HCT116 (cell line): ENCODE results near the gene ST14. TPM values are rescaled to one million over a fixed set of nuclear protein-coding genes. Genes with fewer than 3 reads are reported as not detected.

Experiments used
- ATAC-seq: fragments of 200-7000 bp; cut with Tn5 transposase; 2 replicates; pipeline ENCODE4 v1.9.1; 2020; ENCODE audit warnings: mild to moderate bottlenecking, moderate library complexity
- BruUV-seq: library from RNA; stranded (reverse); fragments of 400-500 nt; replicated peaks from 2 replicates; lab custom pipeline; 2021; lab: Mats Ljungman, UMichigan
- CTCF ChIA-PET: fragments of 300-600 bp; sonication (Branson Sonifier 250); formaldehyde crosslinking; loops from one replicate; lab custom pipeline; 2021; ENCODE audit warnings: antibody characterized with exemption; lab: Charles Lee
- POLR2A ChIA-PET: fragments of 300-600, 350-600 bp; sonication (Branson Sonifier 250); formaldehyde crosslinking; loops from one replicate; lab custom pipeline; 2021; ENCODE audit warnings: antibody characterized with exemption; lab: Charles Lee
- RAD21 ChIA-PET, 2 experiments: fragments of 300-600 bp; sonication (Branson Sonifier 250); formaldehyde crosslinking; loops; one replicate each; lab custom pipeline; 2023; ENCODE audit warnings: low total read pairs in 2 of 2; ENCODE audit not compliant: uncharacterized antibody in 2 of 2, unreplicated experiment in 2 of 2, low non-redundant PET in 1 of 2; lab: Charles Lee
- DNase-seq: peaks from one replicate; pipeline ENCODE4 v3.0.0-alpha.2; 2010; ENCODE audit warnings: low read depth, low spot score
- H2AFZ ChIP-seq: fragments of 200-600 bp; shearing (Covaris generic), sonication (generic); 2 replicates; pipeline ENCODE4 v1.6.1; 2017; ENCODE audit warnings: low read depth, mixed run types, mixed read lengths, antibody characterized with exemption, low read length; ENCODE audit not compliant: poor library complexity, severe bottlenecking
- H3K27ac ChIP-seq: 2 replicates; pipeline ENCODE4 v1.5.1; 2012; ENCODE audit warnings: low read depth, low read length
- H3K27me3 ChIP-seq: fragments of 200-600 bp; sonication (generic); 2 replicates; pipeline ENCODE4 v1.6.1; 2016; ENCODE audit warnings: mixed run types, low read length, mixed read lengths; ENCODE audit not compliant: insufficient read depth
- H3K36me3 ChIP-seq, 2 experiments: fragments of 200-500 bp in 1 of 2; fragments of 200-600 bp in 1 of 2; sonication (Bioruptor generic) in 1 of 2; sonication (generic) in 1 of 2; 2 replicates each; pipeline versions ENCODE4 v1.5.1 to v1.6.1; 2014 to 2016; ENCODE audit warnings: low read length in 2 of 2, inconsistent platforms in 1 of 2, mixed read lengths in 1 of 2, mixed run types in 1 of 2; ENCODE audit not compliant: insufficient read depth in 2 of 2, control insufficient read depth in 1 of 2
- H3K4me1 ChIP-seq, 2 experiments: fragments of 200-600 bp in 1 of 2; sonication (generic) in 1 of 2; 2 replicates each; pipeline versions ENCODE4 v1.5.1 to v1.6.1; 2012 to 2017; ENCODE audit warnings: low read length in 2 of 2, inconsistent platforms in 1 of 2, mild to moderate bottlenecking in 1 of 2, mixed read lengths in 1 of 2, mixed run types in 1 of 2, moderate library complexity in 1 of 2; ENCODE audit not compliant: insufficient read depth in 2 of 2, control insufficient read depth in 1 of 2
- H3K4me2 ChIP-seq: fragments of 200-600 bp; sonication (generic); 2 replicates; pipeline ENCODE4 v1.6.1; 2017; ENCODE audit warnings: mixed run types, low read length, mixed read lengths
- H3K4me3 ChIP-seq, 2 experiments: fragments of 200-600 bp in 1 of 2; sonication (generic) in 1 of 2; replicated peaks in 1 of 2; 2 replicates each; pipeline ENCODE4 v1.5.1; 2011 to 2016; ENCODE audit warnings: low read length in 2 of 2, control low read depth in 1 of 2, low read depth in 1 of 2, mild to moderate bottlenecking in 1 of 2, mixed read lengths in 1 of 2, mixed run types in 1 of 2
- H3K79me2 ChIP-seq: fragments of 200-600 bp; sonication (generic); 2 replicates; pipeline ENCODE4 v1.6.1; 2017; ENCODE audit warnings: mild to moderate bottlenecking, mixed run types, low read length, moderate library complexity, mixed read lengths; ENCODE audit not compliant: insufficient read depth
- H3K9ac ChIP-seq: fragments of 200-600 bp; sonication (generic); 2 replicates; pipeline ENCODE4 v1.6.1; 2016; ENCODE audit warnings: low read length, mixed read lengths
- H3K9me2 ChIP-seq: fragments of 200-600 bp; sonication (generic), shearing (Covaris generic); 2 replicates; pipeline ENCODE4 v1.6.1; 2017; ENCODE audit warnings: mixed run types, mild to moderate bottlenecking, moderate library complexity; ENCODE audit not compliant: insufficient read depth
- H3K9me3 ChIP-seq, 2 experiments: fragments of 200-500 bp in 1 of 2; fragments of 200-600 bp in 1 of 2; sonication (Bioruptor generic) in 1 of 2; sonication (generic) in 1 of 2; 2 replicates each; pipeline ENCODE4 v1.6.1; 2014 to 2017; ENCODE audit warnings: low read length in 2 of 2, mixed read lengths in 2 of 2, inconsistent platforms in 1 of 2, low read depth in 1 of 2, mild to moderate bottlenecking in 1 of 2, mixed run types in 1 of 2, moderate library complexity in 1 of 2; ENCODE audit not compliant: control insufficient read depth in 1 of 2, insufficient read depth in 1 of 2
- H4K20me1 ChIP-seq: fragments of 200-600 bp; sonication (generic), shearing (Covaris generic); 2 replicates; pipeline ENCODE4 v1.6.1; 2017; ENCODE audit warnings: mixed run types, mild to moderate bottlenecking, moderate library complexity; ENCODE audit not compliant: insufficient read depth
- CEBPB ChIP-seq: IDR thresholded peaks from 2 replicates; pipeline ENCODE4 v1.6.1; 2012; ENCODE audit warnings: low read depth
- EGR1 ChIP-seq: IDR thresholded peaks from 2 replicates; pipeline ENCODE4 v1.6.1; 2012; ENCODE audit warnings: low read depth
- EZH2 ChIP-seq: fragments of 200-600 bp; sonication (generic); IDR thresholded peaks from 2 replicates; pipeline ENCODE4 v1.6.1; 2017; ENCODE audit warnings: antibody characterized with exemption, mixed run types
- EZH2phosphoT487 ChIP-seq: fragments of 200-600 bp; IDR thresholded peaks from 2 replicates; pipeline ENCODE4 v1.6.1; 2018; ENCODE audit warnings: antibody characterized with exemption, borderline replicate concordance
- FOSL1 ChIP-seq: IDR thresholded peaks from 2 replicates; pipeline ENCODE4 v1.6.1; 2012; ENCODE audit warnings: low read depth
- JUND ChIP-seq: IDR thresholded peaks from 2 replicates; pipeline ENCODE4 v1.6.1; 2012
- POLR2AphosphoS5 ChIP-seq: IDR thresholded peaks from 2 replicates; pipeline ENCODE4 v1.6.1; 2011; ENCODE audit warnings: mild to moderate bottlenecking, low read depth, low read length, moderate library complexity
- RAD21 ChIP-seq: IDR thresholded peaks from 2 replicates; pipeline ENCODE4 v1.6.1; 2012; ENCODE audit warnings: low read depth, mild to moderate bottlenecking
- SP1 ChIP-seq: IDR thresholded peaks from 2 replicates; pipeline ENCODE4 v1.6.1; 2012; ENCODE audit warnings: low read depth
- SRF ChIP-seq: IDR thresholded peaks from 2 replicates; pipeline ENCODE4 v1.6.1; 2012; ENCODE audit warnings: low read depth
- TCF7L2 ChIP-seq: IDR thresholded peaks from 2 replicates; pipeline ENCODE4 v1.7.0; 2011; ENCODE audit warnings: borderline replicate concordance, inconsistent platforms; ENCODE audit not compliant: insufficient read depth, insufficient read length; ENCODE audit errors: extremely low read depth
- YY1 ChIP-seq: IDR thresholded peaks from 2 replicates; pipeline ENCODE4 v1.6.1; 2011; ENCODE audit warnings: low read length, low read depth, moderate library complexity, mild to moderate bottlenecking; ENCODE audit not compliant: insufficient replicate concordance; ENCODE audit errors: extremely low read depth
- ZFX ChIP-seq: fragments of 450-650 bp; IDR thresholded peaks from 2 replicates; pipeline ENCODE4 v1.6.1; 2017
- intact Hi-C: fragments of 100-400 bp; cut with micrococcal nuclease; formaldehyde crosslinking; loops from 2 replicates; pipeline ENCODE4 v1.10.0; 2022
- total RNA-seq: library from RNA; stranded (reverse); gene quantifications from one replicate; pipeline ENCODE4 v1.2.1, GENCODE V29; 2021; ENCODE audit not compliant: unreplicated experiment
- TF ChIP-seq, protein P1 (sequence below): IDR thresholded peaks from 2 replicates; pipeline ENCODE4 v1.6.1; 2011; ENCODE audit warnings: mild to moderate bottlenecking, low read length, moderate library complexity; ENCODE audit not compliant: insufficient replicate concordance; ENCODE audit errors: extremely low read depth
- TF ChIP-seq, protein P2 (sequence below): IDR thresholded peaks from 2 replicates; pipeline ENCODE4 v1.6.1; 2012
- TF ChIP-seq, protein P3 (sequence below), 3 experiments: fragments of 200-600 bp in 1 of 3; sonication (generic) in 1 of 3; IDR thresholded peaks in 2 of 3; conservative IDR thresholded peaks in 1 of 3; 2 replicates each; pipeline ENCODE4 v1.5.1; 2012 to 2017; ENCODE audit warnings: low read depth in 2 of 3, low read length in 2 of 3, antibody characterized with exemption in 1 of 3, borderline replicate concordance in 1 of 3, control low read depth in 1 of 3, mild to moderate bottlenecking in 1 of 3, mixed read lengths in 1 of 3, mixed run types in 1 of 3, moderate library complexity in 1 of 3; ENCODE audit not compliant: insufficient read depth in 1 of 3
- TF ChIP-seq, protein P4 (sequence below): IDR thresholded peaks from 2 replicates; pipeline ENCODE4 v1.6.1; 2012
- TF ChIP-seq, protein P5 (sequence below): IDR thresholded peaks from 2 replicates; pipeline ENCODE4 v1.6.1; 2012; ENCODE audit warnings: low read depth

The ST14 gene
- total RNA-seq, 1 experiment from 2014 or later: 107 TPM

DNA sequence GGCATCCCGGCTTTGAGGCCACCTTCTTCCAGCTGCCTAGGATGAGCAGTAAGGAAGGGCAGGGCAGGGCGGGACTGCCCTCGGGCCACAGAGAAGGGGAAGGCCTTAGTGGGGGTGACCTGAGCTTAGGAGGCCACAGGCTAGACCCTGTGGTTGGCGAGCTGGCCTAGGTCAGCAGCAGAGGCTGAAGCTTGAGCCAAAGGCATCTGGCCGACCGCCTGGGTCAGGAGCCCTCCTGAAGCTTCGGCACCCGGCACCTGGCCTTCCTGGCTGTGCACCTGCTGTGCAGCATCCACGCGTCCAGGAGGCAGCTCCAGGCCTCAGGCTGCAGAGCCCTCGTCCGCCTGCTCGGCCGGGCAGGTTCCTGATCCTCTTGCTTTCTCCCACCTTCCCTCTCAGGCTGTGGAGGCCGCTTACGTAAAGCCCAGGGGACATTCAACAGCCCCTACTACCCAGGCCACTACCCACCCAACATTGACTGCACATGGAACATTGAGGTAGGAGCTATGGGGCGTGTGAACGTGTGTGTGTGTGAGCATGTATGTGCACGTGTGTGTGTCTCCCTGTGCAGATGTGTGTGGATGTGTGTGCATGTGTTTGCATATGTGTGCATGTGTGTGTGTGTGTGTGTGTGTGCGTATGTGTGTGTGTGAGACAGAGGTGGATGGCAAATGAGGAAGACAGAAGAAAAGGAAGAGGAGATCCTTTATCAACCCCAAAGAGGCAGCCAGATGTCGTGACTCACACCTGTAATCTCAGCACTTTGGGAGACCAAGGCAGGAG, 34.9 kb downstream of the ST14 start:
- H3K27me3 ChIP-seq: no peaks in the 10 kb centered on the region
- H3K9me2 ChIP-seq: no peaks in the 10 kb centered on the region
- no peak overlapping the region for H2AFZ ChIP-seq
- no peak for ATAC-seq
- DNase-seq: no peak
- H3K36me3 ChIP-seq: peaks cover 12 to 14% of the 10 kb centered on the region in 2 experiments; a peak in 3 of 4 replicates
- no peak for TF ChIP-seq SRF
- no peak for TF ChIP-seq JUND
- TF ChIP-seq TCF7L2: no peak
- no peak for TF ChIP-seq POLR2AphosphoS5
- no peak for TF ChIP-seq EZH2phosphoT487
- TF ChIP-seq, protein P1, sequence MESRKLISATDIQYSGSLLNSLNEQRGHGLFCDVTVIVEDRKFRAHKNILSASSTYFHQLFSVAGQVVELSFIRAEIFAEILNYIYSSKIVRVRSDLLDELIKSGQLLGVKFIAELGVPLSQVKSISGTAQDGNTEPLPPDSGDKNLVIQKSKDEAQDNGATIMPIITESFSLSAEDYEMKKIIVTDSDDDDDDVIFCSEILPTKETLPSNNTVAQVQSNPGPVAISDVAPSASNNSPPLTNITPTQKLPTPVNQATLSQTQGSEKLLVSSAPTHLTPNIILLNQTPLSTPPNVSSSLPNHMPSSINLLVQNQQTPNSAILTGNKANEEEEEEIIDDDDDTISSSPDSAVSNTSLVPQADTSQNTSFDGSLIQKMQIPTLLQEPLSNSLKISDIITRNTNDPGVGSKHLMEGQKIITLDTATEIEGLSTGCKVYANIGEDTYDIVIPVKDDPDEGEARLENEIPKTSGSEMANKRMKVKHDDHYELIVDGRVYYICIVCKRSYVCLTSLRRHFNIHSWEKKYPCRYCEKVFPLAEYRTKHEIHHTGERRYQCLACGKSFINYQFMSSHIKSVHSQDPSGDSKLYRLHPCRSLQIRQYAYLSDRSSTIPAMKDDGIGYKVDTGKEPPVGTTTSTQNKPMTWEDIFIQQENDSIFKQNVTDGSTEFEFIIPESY: no peak
- TF ChIP-seq YY1: no peak
- TF ChIP-seq SP1: no peak
- TF ChIP-seq, protein P2, sequence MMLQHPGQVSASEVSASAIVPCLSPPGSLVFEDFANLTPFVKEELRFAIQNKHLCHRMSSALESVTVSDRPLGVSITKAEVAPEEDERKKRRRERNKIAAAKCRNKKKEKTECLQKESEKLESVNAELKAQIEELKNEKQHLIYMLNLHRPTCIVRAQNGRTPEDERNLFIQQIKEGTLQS: no peak
- TF ChIP-seq, protein P3, sequence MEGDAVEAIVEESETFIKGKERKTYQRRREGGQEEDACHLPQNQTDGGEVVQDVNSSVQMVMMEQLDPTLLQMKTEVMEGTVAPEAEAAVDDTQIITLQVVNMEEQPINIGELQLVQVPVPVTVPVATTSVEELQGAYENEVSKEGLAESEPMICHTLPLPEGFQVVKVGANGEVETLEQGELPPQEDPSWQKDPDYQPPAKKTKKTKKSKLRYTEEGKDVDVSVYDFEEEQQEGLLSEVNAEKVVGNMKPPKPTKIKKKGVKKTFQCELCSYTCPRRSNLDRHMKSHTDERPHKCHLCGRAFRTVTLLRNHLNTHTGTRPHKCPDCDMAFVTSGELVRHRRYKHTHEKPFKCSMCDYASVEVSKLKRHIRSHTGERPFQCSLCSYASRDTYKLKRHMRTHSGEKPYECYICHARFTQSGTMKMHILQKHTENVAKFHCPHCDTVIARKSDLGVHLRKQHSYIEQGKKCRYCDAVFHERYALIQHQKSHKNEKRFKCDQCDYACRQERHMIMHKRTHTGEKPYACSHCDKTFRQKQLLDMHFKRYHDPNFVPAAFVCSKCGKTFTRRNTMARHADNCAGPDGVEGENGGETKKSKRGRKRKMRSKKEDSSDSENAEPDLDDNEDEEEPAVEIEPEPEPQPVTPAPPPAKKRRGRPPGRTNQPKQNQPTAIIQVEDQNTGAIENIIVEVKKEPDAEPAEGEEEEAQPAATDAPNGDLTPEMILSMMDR (IDR thresholded peaks at IDR 0.05 in 2 of 3, conservative IDR thresholded peaks at IDR 0.05 in 1 of 3; ENCODE audit: borderline replicate concordance in 1 of 3, insufficient read depth in 1 of 3, low read depth in 2 of 3, low read length in 2 of 3): no peak
- TF ChIP-seq, protein P4, sequence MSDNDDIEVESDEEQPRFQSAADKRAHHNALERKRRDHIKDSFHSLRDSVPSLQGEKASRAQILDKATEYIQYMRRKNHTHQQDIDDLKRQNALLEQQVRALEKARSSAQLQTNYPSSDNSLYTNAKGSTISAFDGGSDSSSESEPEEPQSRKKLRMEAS: no peak
- no peak for TF ChIP-seq EGR1
- TF ChIP-seq FOSL1: no peak
- no peak for TF ChIP-seq CEBPB
- no peak for TF ChIP-seq EZH2
- TF ChIP-seq ZFX: no peak
- TF ChIP-seq RAD21: no peak
- TF ChIP-seq, protein P5, sequence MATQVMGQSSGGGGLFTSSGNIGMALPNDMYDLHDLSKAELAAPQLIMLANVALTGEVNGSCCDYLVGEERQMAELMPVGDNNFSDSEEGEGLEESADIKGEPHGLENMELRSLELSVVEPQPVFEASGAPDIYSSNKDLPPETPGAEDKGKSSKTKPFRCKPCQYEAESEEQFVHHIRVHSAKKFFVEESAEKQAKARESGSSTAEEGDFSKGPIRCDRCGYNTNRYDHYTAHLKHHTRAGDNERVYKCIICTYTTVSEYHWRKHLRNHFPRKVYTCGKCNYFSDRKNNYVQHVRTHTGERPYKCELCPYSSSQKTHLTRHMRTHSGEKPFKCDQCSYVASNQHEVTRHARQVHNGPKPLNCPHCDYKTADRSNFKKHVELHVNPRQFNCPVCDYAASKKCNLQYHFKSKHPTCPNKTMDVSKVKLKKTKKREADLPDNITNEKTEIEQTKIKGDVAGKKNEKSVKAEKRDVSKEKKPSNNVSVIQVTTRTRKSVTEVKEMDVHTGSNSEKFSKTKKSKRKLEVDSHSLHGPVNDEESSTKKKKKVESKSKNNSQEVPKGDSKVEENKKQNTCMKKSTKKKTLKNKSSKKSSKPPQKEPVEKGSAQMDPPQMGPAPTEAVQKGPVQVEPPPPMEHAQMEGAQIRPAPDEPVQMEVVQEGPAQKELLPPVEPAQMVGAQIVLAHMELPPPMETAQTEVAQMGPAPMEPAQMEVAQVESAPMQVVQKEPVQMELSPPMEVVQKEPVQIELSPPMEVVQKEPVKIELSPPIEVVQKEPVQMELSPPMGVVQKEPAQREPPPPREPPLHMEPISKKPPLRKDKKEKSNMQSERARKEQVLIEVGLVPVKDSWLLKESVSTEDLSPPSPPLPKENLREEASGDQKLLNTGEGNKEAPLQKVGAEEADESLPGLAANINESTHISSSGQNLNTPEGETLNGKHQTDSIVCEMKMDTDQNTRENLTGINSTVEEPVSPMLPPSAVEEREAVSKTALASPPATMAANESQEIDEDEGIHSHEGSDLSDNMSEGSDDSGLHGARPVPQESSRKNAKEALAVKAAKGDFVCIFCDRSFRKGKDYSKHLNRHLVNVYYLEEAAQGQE: no peak
- H3K27ac ChIP-seq: no peak overlapping the region
- no peak overlapping the region for H3K4me3 ChIP-seq
- no peaks in the 10 kb centered on the region; the same call in 1 of the 2 replicates for H3K79me2 ChIP-seq
- no peaks in the 10 kb centered on the region for H3K4me1 ChIP-seq
- H3K9me3 ChIP-seq: no peaks in the 10 kb centered on the region
- POLR2A ChIA-PET: no interaction called here
- CTCF ChIA-PET: no interaction called here
- intact Hi-C loops: no loop called here
- no peak overlapping the region for H3K9ac ChIP-seq
- H4K20me1 ChIP-seq: no peaks in the 10 kb centered on the region
- no peak overlapping the region for H3K4me2 ChIP-seq
- RAD21 ChIA-PET: no interaction called here
- no TSS peak for BruUV-seq
